AG08396 (cell line): ENCODE results near the gene NPPB.

Source experiments
- DNase-seq: peaks from one replicate; pipeline ENCODE4 v3.0.0; 2012; ENCODE audit warnings: low spot score, mixed read lengths

NPPB gene

DNA sequence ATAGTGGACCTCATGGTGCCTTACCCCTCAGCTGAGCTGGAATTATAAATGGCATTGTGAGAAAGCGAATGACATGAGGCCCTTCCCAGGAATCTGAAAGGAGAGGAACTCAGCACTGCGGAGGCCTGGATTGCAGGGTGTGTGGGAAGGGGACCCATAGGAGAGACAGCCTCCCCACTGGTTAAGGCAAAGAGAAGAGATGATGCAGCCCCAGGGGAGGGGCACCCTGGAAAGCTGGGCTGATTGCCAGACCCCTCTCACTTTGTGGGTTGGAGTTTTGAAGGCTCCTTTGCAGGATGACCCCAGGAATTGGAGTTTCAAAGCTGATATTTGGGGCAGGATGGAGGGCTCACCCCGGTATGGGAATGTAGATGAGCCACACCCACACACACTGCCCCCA is 2.0 kb downstream of the NPPB start:
- DNase-seq = no peak

DNA sequence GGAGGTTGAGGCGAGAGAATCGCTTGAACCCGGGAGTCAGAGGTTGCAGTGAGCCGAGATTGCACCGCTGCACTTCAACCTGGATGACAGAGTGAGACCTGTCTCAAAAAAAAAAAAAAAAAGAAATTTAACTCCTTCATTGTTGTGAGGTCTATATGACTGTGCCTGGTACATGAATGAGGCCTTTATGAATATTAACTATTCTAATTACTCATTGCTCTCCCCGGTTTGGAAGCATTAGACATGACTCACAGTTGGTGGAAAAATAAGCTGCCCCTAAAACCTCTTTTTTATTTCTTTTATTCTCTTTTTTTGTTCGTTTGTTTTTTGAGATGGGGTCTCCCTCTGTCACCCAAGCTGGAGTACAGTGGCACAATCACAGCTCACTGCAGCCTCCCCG is 3.3 kb downstream of the NPPB start:
- DNase-seq = no peak

DNA sequence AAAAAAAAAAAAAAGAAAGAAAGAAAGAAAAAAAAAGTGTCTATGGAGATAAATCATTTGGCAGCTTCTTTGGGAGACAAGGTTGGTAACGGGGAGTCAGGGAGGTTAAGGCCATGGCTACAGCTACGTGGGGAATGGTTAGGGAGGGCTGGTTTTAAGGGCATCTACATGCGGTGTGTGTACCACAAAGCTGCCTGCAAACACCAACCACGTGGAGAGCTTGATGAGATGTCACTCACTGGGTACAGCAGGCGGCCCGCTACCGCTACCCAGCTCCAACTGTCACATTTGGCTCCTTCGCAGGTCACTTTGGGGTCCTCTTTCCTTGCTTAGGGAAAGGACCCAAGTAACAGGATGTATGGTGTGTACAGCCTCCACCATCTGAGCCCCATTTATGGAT is 4.2 kb downstream of the NPPB start:
- DNase-seq = no peak

DNA sequence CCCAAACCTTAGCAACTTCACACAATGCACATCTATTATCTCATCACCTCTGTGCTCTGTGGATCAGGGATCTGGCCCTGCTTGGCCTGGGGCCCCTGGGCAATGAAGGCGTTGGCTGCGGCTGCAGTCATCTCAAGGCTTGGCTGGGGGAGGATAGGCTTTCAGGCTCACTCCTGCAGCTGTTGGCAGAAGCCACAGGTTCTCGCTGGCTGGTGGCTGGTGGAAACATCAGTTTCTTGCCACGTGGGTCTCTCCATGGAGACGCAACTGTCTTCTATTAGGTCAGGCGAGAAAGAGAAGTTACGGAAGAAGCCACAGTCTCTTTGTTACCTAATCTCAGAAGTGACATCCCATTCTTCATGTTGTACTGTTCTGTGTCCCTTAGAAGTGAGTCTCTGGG is 7.6 kb downstream of the NPPB start:
- no peak for DNase-seq

DNA sequence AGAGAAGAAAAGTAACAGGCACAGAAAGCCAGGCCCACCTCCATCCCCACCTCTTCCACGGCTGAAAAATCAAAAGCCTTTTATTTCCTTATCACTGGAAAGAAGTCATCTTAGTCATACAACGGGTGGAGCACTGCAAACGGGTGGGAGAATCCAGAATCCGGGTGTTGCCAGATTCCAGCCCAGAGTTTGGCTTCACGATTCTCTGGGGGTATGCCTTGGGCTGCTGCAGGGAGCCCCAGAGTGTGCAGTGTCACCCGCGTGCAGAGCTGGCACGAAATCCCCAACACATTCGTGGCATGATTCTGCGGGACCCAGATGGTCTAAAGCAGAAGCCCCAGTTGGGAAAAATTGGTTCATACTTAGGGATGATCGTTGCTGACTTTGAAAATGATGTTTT is 8.6 kb downstream of the NPPB start:
- no peak for DNase-seq

DNA sequence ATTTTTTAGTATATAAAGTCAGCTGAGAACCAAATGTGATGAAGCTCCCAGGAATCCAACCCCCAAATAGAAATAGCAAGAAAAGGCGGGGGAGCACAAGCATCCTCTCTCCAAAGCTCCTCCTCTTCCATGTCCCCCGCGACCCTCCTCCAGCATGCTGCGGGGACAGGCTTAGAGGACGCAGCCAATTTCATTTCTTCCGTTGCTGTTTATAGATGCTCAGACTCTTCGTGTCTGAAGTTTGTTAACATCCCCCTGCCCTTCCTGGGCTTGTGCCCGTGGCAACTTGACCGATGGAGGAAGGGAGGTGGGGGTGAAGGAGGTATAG is 10.4 kb downstream of the NPPB start:
- DNase-seq = peak; percentile 39

DNA sequence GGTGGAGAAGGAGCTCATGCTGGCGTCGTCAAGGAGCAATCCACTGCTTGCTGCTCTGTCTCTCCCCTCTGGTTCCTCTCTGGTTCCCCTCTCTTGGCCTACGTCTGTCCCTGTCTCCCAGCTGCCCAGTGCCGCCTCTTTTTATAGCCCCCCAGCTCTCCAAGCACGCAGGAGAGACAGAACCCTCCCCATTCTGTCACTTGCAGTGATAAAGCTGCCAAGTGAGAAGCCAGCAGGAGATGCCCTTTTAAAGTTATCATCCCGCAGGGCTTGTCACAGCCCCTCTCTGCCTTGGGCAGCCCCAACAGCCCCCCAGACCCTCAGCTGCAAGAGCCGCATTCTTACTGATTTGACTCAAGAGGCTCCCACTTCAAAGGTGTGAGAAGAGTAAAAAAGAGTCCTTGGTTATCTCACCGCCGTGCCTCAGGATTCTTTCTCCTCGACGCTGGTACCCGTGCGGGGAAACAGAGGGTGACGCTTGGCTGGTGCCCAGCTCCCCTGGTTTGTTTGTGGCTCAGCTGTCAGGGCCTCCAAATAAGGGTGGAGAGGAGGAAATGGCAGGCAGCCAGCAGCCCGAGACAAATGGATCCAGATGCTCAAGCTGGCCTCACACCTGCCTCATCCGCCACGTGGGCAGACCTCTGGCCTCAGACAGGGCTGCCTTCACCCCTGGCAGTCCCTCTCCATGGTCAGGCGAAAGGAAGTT is 10.9 kb downstream of the NPPB start, which contains the start of gene NPPA:
NPPA (minus strand) TSS at position 117 of the 706 bp plus-strand sequence; CDS start at position 18, 99 bp downstream.
- no peak for DNase-seq

DNA sequence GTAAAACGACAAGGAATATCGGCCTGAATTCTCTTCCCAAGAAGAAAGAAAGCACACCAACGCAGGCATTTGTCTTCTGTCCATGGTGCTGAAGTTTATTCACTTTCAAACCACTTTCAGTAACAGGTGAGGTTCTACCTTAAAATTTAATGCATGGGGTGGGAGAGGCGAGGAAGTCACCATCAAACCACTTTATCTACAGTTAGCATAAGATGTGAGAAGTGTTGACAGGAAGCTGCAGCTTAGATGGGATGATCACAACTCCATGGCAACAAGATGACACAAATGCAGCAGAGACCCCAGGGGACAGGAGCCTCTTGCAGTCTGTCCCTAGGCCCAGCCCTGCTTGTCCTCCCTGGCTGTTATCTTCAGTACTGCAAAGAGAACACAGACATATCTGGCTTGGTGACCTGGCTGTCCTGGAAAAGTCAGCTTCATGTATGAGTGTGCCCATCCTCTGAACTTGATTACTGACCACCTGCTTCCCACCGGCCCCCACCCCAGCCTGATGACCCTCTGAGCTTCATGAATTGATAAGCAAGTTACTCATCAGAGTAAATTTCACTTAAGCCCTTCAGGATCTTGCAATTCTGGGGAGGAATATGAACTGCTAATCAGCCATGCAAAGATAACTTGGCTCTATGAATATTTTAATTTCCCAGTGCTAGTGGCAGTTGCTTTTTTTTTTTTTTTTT is 13.0 kb downstream of the NPPB start:
- peak; percentile 39 for DNase-seq

DNA sequence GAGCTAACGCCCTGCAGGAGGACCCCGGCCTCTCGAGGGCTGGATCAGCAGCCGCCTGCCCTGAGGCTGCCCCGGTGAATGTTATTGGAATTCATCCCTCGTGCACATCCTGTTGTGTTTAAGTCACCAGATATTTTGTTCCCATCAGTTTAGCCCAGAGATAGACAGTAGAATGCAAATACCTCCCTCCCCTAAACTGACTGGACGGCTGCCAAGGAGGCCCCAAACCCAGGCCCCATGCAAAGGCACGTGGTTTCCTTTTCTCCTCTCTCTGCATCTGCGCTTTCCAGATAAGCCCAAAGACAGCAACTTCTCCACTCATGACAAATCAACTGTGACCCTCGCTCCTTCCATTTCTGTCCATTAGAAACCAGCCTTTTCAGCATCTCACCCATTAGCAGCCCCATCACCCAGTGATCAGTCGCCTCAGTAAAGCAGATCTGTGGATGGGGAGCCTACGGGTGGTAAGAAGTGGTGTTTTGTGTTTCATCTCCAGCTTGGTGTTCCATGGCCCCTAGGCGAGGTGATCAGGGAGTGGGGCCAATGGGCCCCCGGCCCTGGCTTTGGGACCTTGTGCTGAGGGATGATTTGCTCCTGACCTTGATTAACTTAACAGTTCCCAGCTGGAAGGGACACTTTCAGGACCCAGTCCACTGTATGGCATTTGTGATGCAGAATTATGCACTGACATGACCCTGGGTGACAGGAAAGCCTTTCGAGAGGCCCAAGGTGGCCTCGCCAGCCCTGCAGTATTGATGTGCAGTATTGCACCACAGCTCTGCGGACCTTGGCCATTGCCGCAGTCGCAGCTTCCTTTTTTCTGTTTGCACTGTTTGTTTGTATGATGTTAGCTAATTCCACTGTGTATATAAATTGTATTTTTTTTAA is 16.3 kb downstream of the NPPB start:
- DNase-seq = no peak

DNA sequence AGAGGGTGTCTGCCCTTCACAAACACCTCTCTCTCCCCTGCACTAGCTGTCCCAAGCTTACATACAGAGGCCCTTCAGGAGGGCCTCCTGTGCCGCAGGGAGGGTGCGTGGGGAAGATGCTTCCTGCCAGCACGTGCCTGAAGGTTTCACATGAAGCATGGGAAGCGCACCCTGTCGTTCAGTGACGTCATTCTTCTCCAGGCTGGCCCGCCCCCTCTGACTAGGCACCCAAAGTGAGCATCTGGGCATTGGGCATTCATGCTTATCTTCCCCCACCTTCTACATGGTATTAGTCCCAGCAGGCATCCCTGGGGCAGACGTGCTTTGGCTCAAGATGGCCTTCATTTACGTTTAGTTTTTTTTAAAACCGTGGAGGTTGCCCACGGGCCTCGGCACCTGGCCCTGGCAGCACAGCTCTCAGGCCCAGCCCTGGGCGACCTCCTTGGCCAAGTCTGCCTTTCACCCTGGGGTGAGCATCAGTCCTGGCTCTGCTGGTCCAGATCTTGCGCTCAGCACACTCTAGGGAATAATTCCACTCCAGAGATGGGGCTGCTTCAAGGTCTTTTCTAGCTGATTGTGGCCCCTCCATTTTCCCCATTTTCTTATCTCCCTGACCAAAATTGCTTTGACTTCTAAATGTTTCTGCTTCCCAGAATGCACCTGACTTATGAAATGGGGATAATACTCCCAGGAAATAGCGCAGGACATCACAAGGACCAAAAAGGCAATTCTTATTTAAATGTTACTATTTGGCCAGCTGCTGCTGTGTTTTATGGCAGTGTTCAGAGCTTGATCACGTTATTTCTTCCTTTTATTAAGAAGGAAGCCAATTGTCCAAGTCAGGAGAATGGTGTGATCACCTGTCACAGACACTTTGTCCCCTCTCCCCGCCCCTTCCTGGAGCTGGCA is 17.2 kb downstream of the NPPB start:
- DNase-seq = no peak

DNA sequence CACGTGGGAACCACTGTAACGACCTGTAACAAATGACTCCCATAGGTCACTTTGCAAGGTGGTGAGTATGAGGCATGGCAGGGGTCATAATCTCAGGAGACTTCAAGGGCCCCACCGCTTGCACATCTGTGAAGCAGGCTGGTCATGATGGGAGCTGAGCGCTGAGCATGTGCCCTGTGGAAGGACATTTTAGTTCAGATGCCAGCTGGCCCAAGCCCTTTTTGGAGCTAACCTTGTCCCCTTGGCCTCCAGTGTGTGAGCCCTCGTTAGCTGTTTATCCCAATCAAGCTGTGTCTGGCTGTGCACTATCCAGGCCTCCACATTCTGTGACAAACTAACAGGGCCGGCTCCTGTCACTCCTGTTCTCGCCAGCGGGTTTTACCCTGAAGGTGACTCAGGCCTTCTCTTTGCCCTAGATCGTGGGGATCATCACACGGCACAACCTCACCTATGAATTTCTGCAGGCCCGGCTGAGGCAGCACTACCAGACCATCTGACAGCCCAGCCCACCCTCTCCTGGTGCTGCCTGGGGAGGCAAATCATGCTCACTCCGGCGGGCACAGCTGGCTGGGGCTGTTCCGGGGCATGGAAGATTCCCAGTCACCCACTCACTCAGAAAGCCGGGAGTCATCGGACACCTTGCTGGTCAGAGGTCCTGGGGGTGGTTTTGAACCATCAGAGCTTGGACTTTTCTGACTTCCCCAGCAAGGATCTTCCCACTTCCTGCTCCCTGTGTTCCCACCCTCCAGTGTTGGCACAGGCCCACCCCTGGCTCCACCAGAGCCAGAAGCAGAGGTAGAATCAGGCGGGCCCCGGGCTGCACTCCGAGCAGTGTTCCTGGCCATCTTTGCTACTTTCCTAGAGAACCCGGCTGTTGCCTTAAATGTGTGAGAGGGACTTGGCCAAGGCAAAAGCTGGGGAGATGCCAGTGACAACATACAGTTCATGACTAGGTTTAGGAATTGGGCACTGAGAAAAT is 18.7 kb downstream of the NPPB start:
- no peak for DNase-seq

DNA sequence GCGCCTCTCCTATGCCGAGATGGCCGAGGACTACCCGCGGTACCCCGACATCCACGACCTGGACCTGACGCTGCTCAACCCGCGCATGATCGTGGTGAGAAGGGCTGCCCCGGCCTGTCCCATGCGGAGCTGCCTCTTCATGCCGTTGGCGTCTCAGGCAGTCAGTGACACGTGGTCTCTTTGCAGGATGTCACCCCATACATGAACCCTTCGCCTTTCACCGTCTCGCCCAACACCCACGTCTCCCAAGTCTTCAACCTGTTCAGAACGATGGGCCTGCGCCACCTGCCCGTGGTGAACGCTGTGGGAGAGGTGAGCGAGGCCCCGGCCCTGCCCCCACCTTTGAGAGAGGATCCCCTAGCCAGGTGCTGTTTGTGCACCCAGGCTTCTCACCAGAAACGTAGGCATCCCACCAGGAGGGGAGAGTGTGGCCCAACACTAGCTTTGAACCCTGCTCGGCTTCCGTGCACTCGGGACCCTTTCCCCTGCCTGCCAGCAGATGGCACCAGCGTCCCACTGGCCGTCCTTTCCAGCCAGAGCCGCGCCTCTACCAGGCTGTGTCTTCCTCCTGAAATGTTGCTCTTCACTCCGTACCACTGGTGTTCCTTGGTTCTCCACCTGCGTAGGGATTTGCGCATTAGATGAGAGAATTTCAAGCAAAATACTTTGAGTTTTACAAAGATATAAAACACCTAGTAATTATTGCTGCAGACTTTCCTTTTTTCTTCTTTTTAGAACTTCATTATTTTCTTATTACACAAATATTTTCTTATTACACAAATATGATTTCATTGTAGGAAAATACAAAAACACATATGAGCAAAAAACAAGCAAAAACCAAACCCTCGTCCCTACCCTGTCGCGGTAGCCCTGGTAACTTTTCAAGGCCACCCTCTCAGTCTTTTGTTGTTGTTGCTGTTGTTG is 20.1 kb downstream of the NPPB start:
- peak; percentile 91 for DNase-seq

DNA sequence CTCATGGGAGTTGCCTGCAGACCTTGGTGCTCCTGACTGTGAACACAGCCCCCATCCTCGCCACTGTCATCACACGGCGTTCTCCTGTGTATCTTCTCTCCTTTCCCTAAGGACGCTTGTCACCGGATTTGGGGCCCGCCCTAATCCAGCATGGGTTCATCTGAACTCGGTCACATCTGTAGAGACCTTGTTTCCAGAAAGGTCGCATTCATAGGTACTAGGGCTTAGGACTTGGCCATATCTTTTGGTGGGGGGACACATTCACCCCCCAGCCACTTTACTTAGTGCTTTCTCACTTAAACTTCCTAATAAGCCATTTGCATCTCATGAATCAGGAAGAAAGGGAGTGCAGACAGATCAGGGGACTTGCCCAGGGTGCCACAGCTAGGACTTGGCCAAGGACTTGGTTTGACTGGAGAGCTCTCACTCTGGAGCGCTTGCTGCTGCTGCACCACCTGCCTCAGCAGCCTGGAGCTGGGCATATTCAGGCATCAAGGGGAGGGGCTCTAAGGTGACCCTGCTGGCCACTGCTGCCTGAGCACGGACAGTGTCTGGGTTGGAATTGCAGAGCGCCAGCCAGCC is 20.9 kb downstream of the NPPB start:
- no peak for DNase-seq

DNA sequence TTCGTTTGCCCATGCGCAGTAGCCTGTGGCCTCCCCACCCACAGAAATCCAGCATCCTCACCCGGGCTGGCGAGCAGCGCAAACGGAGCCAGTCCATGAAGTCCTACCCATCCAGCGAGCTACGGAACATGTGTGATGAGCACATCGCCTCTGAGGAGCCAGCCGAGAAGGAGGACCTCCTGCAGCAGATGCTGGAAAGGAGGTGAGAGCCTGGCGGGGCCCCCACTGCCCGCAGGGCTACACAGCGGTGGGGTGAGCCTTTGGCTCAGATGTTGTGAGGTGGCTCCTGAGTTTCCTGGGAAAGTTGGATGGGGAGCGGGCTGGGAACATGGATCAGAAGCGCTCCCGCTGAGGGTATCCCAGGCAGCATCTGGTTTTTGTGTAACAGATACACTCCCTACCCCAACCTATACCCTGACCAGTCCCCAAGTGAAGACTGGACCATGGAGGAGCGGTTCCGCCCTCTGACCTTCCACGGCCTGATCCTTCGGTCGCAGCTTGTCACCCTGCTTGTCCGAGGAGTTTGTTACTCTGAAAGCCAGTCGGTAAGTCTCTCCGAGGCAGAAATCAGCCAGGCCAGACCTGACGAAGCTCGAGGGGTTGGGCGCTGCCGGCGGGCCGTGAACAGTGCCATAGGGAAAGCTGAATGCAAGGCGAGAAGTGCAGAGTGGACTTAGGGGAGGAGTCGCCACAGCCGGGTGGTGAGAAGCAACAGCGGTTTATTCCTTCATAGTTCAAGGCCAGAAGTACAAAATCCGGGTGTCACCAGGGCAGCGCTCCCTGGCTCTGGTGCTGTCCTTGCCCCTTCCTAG is 21.6 kb downstream of the NPPB start:
- no peak for DNase-seq

DNA sequence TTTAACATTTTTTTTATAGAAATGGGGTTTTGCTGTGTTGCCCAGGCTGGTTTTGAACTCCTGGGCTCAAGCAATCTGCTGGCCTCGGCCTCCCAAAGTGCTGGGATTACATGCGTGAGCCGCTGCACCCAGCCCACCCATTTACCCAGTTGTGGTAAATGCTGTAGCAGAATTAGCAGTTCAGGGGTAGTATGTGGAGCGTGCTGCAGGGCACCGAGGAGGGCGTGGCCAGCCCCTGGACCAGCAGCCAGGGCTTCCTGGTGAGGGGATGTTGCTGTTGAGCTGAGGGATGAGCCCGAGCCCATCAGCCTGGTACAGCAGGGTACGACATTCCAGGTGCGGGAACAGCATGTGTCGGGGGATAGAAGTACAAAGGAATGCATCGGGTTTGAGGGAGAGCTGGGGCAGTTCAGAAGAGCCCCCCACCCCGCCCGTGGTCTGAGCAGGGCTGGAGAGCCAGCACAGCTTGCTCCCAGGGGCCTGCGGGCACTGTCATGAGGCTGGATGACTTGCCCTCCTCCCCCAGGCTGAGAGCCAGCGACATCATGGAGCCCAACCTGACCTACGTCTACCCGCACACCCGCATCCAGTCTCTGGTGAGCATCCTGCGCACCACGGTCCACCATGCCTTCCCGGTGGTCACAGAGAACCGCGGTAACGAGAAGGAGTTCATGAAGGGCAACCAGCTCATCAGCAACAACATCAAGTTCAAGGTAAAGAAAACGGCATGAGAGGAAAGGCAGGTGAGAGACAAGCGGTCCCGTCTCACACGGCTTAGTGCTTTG is 23.1 kb downstream of the NPPB start:
- no peak for DNase-seq

DNA sequence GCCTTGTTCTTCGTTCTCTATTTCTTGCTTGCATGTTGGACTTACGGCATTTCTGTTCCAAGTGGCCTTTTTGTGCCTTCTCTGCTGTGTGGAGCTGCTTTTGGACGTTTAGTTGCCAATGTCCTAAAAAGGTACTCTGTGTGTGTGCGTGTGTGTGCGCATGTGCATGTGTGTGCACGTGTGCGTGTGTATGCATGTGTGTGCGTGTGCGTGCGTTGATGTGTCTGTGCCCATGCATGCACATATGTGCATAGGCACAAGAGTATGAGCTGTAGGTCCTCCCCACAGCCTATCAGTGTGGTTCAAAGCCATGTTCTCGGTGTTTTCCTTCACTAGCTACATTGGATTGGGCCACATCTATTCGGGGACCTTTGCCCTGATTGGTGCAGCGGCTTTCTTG is 24.8 kb downstream of the NPPB start:
- DNase-seq = no peak

DNA sequence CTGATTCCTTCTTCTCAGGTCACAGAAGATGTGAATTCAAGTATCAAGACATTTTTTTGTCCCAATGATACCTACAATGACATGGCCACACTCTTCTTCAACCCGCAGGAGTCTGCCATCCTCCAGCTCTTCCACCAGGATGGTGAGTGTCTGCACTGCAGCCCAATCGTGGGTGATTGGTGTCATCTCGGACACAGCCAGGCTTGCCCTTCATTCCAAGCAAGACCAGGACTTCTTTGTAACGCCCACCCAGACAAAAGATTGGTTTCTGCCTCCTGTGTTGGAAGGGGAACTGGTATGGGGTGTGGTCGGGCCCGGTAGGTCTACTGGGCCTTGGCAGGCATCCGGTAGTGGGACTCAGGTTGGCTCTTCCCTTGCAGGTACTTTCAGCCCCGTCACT is 25.2 kb downstream of the NPPB start:
- no peak for DNase-seq
